B cell (primary cell): ENCODE data around the gene FAM120C. TPM values are rescaled to one million over a fixed set of nuclear protein-coding genes. Genes with fewer than 3 reads are reported as not detected.

Experiments used
- ATAC-seq: fragments of 200-7000 bp; cut with Tn5 transposase; one replicate; pipeline ENCODE4 v1.10.0; 2021; ENCODE audit warnings: low read depth, mild to moderate bottlenecking, moderate number of reproducible peaks, moderate library complexity
- CTCF ChIA-PET: fragments of 350-600 bp; sonication (Branson Sonifier 250); formaldehyde crosslinking; loops from one replicate; lab custom pipeline; 2021; ENCODE audit warnings: antibody characterized with exemption, inconsistent platforms; lab: Charles Lee
- POLR2A ChIA-PET: fragments of 350-600 bp; sonication (Branson Sonifier 250); formaldehyde crosslinking; loops from one replicate; lab custom pipeline; 2021; ENCODE audit warnings: antibody characterized with exemption; lab: Charles Lee
- DNase-seq: peaks from one replicate; pipeline ENCODE4 v3.0.0; 2013
- H2AFZ ChIP-seq: 2 replicates; pipeline ENCODE4 v1.6.1; 2012; ENCODE audit warnings: mild to moderate bottlenecking, low read depth, low read length; ENCODE audit not compliant: insufficient read depth, poor library complexity, severe bottlenecking
- H3K27ac ChIP-seq, 2 donors: 1 replicate in 1 of 2; 2 replicates in 1 of 2; pipeline ENCODE4 v1.5.1; 2012 to 2013; ENCODE audit warnings: low read length in 2 of 2, mild to moderate bottlenecking in 2 of 2, moderate library complexity in 1 of 2
- H3K27me3 ChIP-seq, 4 experiments: fragments of 200-600 bp in 1 of 4; sonication (generic) in 1 of 4; replicated peaks in 1 of 4; 1 replicate in 2 of 4; 2 replicates in 2 of 4; pipeline versions ENCODE4 v1.6.1 to v1.7.0; 2013 to 2016; ENCODE audit warnings: low read length in 3 of 4, mild to moderate bottlenecking in 2 of 4, mixed read lengths in 1 of 4, moderate library complexity in 1 of 4; ENCODE audit not compliant: insufficient read depth in 4 of 4, control insufficient read depth in 3 of 4; ENCODE audit errors: control extremely low read depth in 1 of 4
- H3K36me3 ChIP-seq, 2 experiments: replicated peaks in 1 of 2; 1 replicate in 1 of 2; 2 replicates in 1 of 2; pipeline versions ENCODE4 v1.6.1 to v1.7.1; 2013; ENCODE audit warnings: low read length in 1 of 2; ENCODE audit not compliant: insufficient read depth in 2 of 2, control insufficient read depth in 1 of 2; ENCODE audit errors: control extremely low read depth in 1 of 2, extremely low read depth in 1 of 2
- H3K4me1 ChIP-seq, 2 donors: fragments of 200-600 bp in 1 of 2; sonication (generic) in 1 of 2; 1 replicate in 1 of 2; 2 replicates in 1 of 2; pipeline versions ENCODE4 v1.5.1 to v1.6.1; 2013 to 2017; ENCODE audit warnings: low read length in 2 of 2; ENCODE audit not compliant: control insufficient read depth in 2 of 2, insufficient read depth in 2 of 2
- H3K4me2 ChIP-seq: replicated peaks from 2 replicates; pipeline ENCODE3; 2012; ENCODE audit warnings: mild to moderate bottlenecking, low read depth, low read length; ENCODE audit not compliant: poor library complexity, severe bottlenecking
- H3K4me3 ChIP-seq, 5 experiments: fragments of 200-600 bp in 1 of 5; sonication (generic) in 1 of 5; 1 replicate in 3 of 5; 2 replicates in 2 of 5; pipeline versions ENCODE4 v1.5.1 to v1.7.0; 2011 to 2016; ENCODE audit warnings: low read length in 4 of 5, mild to moderate bottlenecking in 4 of 5, low read depth in 2 of 5, control low read depth in 1 of 5, moderate library complexity in 1 of 5; ENCODE audit not compliant: insufficient read depth in 1 of 5; ENCODE audit errors: control extremely low read depth in 1 of 5, extremely low read depth in 1 of 5
- H3K79me2 ChIP-seq: fragments of 200-600 bp; sonication (generic); one replicate; pipeline ENCODE4 v1.6.0; 2016; ENCODE audit warnings: low read length; ENCODE audit not compliant: control insufficient read depth, insufficient read depth
- H3K9ac ChIP-seq: fragments of 200-600 bp; sonication (generic); 2 replicates; pipeline ENCODE4 v1.6.1; 2017; ENCODE audit warnings: mild to moderate bottlenecking, low read length, moderate library complexity
- H3K9me3 ChIP-seq, 3 donors: one replicate each; pipeline versions ENCODE4 v1.6.1 to v1.7.1; 2013; ENCODE audit warnings: low read length in 2 of 3; ENCODE audit not compliant: control insufficient read depth in 2 of 3, insufficient read depth in 1 of 3; ENCODE audit errors: control extremely low read depth in 1 of 3
- H4K20me1 ChIP-seq: 2 replicates; pipeline ENCODE4 v1.6.0; 2012; ENCODE audit warnings: mild to moderate bottlenecking, low read length; ENCODE audit not compliant: insufficient read depth, control insufficient read depth, poor library complexity, severe bottlenecking
- H3K27ac Mint-ChIP-seq: one replicate; pipeline ENCODE4 v1.8.0; 2021; ENCODE audit warnings: mixed read lengths
- H3K27me3 Mint-ChIP-seq: one replicate; pipeline ENCODE4 v1.8.0; 2021; ENCODE audit warnings: mixed read lengths
- H3K4me1 Mint-ChIP-seq: one replicate; pipeline ENCODE4 v1.8.0; 2021; ENCODE audit warnings: mixed read lengths
- H3K4me3 Mint-ChIP-seq: one replicate; pipeline ENCODE4 v1.8.0; 2021; ENCODE audit warnings: mixed read lengths
- H3K9me3 Mint-ChIP-seq: one replicate; pipeline ENCODE4 v1.8.0; 2022; ENCODE audit warnings: mixed read lengths; ENCODE audit not compliant: insufficient read depth
- CTCF ChIP-seq: fragments of 200-600 bp; IDR thresholded peaks from one replicate; pipeline ENCODE4 v1.8.0; 2022; ENCODE audit warnings: antibody characterized with exemption, mild to moderate bottlenecking
- EZH2 ChIP-seq: IDR thresholded peaks from 2 replicates; pipeline ENCODE4 v1.6.1; 2012; ENCODE audit warnings: borderline replicate concordance, low read depth, mild to moderate bottlenecking, moderate library complexity, low read length; ENCODE audit not compliant: insufficient read depth, poor library complexity, severe bottlenecking
- WGBS: methylation state at CpG from one replicate; pipeline ENCODE4 v1.1.5; 2013; ENCODE audit warnings: missing lambda C conversion rate; ENCODE audit not compliant: insufficient coverage; 5-methylcytosine and 5-hydroxymethylcytosine counted together
- intact Hi-C: fragments of 100-400 bp; cut with micrococcal nuclease; formaldehyde crosslinking; loops from one replicate; pipeline ENCODE4 v1.10.0; 2022
- polyA minus RNA-seq: library from RNA; depleted of rRNA, polyadenylated mRNA; stranded (reverse); fragments of >200 nt; gene quantifications from 2 replicates; pipeline ENCODE4 v1.2.3, GENCODE V29; 2012
- polyA plus RNA-seq: library from polyadenylated mRNA; depleted of rRNA; stranded (reverse); fragments of >200 nt; gene quantifications from 2 replicates; pipeline ENCODE4 v1.2.3, GENCODE V29; 2012
- total RNA-seq, 2 donors: library from RNA; stranded (reverse); fragments of 120-200 nt in 1 of 2; gene quantifications; 1 replicate in 1 of 2; 2 replicates in 1 of 2; pipeline versions ENCODE4 v1.2.3 to v1.2.4, GENCODE V29; 2013 to 2022

FAM120C gene, protein sequence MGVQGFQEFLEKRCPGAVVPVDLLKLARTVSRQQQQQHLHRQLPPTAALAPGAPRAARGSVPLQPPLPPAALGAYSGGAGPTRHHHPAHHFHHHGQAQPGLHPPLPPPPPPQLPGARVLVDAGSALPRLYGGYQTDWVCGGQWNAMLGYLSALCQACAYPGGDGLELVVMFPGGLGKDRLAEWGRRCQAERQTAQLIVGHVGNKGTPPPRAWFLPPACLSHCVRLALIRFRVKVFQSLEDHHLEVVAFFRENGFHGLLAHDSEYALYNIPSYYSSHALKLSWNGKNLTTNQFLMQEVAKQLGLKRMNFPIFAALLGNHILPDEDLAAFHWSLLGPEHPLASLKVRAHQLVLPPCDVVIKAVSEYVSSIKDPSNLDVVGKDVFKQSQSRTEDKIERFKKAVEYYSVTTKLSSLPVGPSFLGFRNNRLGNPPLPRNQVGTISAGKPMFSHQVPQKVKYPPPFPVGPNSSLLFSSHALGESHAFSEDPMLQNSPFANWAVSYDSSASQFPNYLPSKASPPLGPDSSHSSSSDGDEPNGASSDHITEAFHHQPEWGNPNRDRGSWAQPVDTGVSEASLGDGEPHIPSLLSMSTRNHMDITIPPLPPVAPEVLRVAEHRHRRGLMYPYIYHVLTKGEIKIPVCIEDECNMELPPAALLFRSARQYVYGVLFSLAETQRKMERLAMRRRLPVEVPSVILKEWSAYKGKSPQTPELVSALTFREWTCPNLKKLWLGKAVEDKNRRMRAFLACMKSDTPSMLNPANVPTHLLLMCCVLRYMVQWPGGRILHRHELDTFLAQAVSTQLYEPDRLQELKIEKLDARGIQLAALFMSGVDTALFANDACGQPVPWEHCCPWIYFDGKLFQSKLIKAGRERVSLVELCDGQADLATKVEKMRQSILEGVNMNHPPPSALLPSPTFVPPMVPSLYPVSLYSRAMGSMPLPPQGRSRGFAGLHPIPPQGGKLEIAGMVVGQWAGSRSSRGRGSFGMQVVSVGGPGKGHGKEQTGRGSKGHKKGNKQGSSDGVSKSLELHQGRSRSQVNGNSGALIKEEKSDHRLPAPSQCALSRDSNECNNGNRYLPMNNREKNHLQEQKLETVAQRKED
- 22.2 and 23.3 TPM in 2 replicates for total RNA-seq
- 5.3 TPM for total RNA-seq (2013)
- 6.7 and 7.7 TPM in 2 replicates for polyA plus RNA-seq
- 14.4 and 17.2 TPM in 2 replicates for polyA minus RNA-seq

DNA sequence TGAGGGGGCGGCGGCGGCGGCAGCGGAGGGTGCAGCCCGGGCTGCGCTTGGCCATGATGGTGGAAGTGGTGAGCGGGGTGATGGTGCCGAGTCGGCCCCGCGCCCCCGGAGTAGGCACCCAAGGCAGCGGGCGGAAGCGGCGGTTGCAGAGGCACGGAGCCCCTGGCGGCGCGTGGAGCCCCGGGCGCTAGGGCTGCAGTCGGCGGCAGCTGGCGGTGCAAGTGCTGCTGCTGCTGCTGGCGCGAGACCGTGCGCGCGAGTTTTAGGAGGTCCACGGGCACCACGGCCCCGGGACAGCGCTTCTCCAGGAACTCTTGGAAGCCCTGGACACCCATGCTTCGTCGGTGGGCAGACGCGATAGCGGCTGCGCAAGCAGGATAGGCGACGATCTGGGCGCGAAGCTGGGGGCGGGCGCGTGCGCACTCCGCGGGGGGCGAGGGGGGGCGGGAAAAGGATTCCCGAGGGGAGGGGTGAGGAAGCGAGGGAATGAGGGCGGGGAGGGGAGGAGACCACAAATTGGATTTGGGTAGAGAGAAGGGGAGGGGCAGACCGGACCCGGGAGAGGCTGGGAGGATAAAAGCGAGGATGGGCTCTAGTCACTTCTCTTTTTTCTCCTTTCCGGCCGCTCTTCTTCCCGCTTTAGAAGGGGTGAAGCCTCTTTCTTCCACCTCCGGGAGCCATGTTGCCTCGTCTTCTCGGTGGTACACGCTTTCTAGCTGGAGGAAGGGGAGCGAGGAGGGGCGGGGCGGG, at the start of gene FAM120C:
TSS of gene FAM120C (minus strand) at position 391 of the 750 bp plus-strand sequence. CDS start at position 335, 56 bp downstream.
- 0% methylated on average over 38 of the region's 70 CpGs for WGBS
- H3K9ac ChIP-seq = peak within 1 kb of the TSS; percentile 74
- ChIA-PET CTCF (interaction anchor here (0.9 kb wide), 1 partner anchor 457 kb away, joined by 3 read pairs; no protein-coding TSS in a partner anchor), POLR2A (interaction anchor here (0.6 to 2.2 kb wide), 4 partner anchors 130 to 1262 kb away, joined by 3 to 15 read pairs (median 4); partner anchors contain the start of gene PHF8)
- no peaks in the 10 kb centered on the region for H3K9me3 Mint-ChIP-seq
- DNase-seq (peak; percentile 78), ATAC-seq (peak; percentile 76)
- peak within 1 kb of the TSS; percentile 89 for H3K4me3 Mint-ChIP-seq
- H3K27ac Mint-ChIP-seq = peak within 1 kb of the TSS; percentile 88
- no peaks in the 10 kb centered on the region for H3K9me3 ChIP-seq
- peaks cover 42% of the 10 kb centered on the region for H3K4me1 Mint-ChIP-seq
- peak within 1 kb of the TSS; percentile 72 for H3K4me2 ChIP-seq
- TF ChIP-seq EZH2 (no peak), CTCF (no peak)
- no peaks in the 10 kb centered on the region for H3K27me3 ChIP-seq
- peaks cover 0 to 3% of the 10 kb centered on the region in 2 experiments for H3K36me3 ChIP-seq
- no peaks in the 10 kb centered on the region for H4K20me1 ChIP-seq
- H3K4me1 ChIP-seq = peaks cover 20 to 24% of the 10 kb centered on the region in 2 donors
- H3K79me2 ChIP-seq = peaks cover 29% of the 10 kb centered on the region
- H3K4me3 ChIP-seq = peak within 1 kb of the TSS in 4 of 5 experiments; percentile 61 to 74 (median 66)
- H3K27me3 Mint-ChIP-seq = no peaks in the 10 kb centered on the region
- intact Hi-C loops = loop anchor here (1.0 to 2.0 kb wide), 3 partner anchors 139 to 978 kb away; partner anchors contain the start of genes APEX2 and PHF8
- peak within 1 kb of the TSS; percentile 73 for H2AFZ ChIP-seq
- H3K27ac ChIP-seq = peak within 1 kb of the TSS; percentile 48 to 63
